ENCODE results near the gene KLHL29.

- TF ChIP-seq CTCF (IDR thresholded peaks at IDR 0.05) = no peak
- no peak for TF ChIP-seq POLR2A (IDR thresholded peaks at IDR 0.05)
These were observed 134.3 kb downstream of the KLHL29 start for GRCh38 chr2:23519334-23519651.
